Measurements from ENCODE around the gene LRRC61.
A peak's percentile ranks its signal among the peaks of the same experiment; 100 is the strongest.
"Not testable (repeated sequence)": the region's sequence is repeated elsewhere in the genome, so short reads cannot be mapped to it uniquely, and the experiment has no call there.

The LRRC61 gene

GRCh38 chr7:150322833-150323681 lies at the start of gene LRRC61, which contains the start of gene ACTR3C:
TSS of gene LRRC61 (plus strand) at chr7:150323355. CDS start at chr7:150336862, 13,507 bp downstream.
TSS of gene ACTR3C (minus strand) at chr7:150323545. CDS start at chr7:150295296, 28,249 bp downstream.
- intact Hi-C loops (cut with DNase I; ENCODE audit: low total_unique reads) = no loop called here

DNA sequence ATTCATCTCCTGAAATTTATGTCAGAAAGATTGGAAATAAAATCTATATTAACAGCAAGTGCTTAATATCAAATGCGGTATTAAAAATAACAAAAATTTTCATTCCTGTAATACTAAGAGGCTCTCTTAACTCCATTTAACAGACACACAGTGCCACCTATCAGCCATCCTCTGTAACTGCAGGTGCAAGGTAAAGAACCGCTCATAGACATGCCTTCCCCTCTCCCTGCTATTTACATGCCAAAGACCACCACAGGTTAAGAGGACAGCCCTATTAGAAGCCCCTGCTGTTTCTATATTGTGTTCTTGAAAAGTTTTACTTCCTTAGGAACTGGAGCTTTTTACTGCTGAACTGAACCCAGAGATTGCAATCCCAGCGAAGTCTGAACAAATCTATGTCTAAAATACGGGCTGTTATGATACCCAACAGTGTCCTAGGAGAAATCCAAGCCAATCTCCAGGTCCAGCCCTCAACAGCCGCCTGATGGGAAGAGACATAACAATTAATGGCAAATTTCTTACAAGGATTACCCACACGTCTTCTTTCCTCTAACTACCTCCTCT lies 46.9 kb upstream of the LRRC61 start:
- not testable (repeated sequence) for H3K4me3 ChIP-seq, H3K36me3 ChIP-seq, DNase-seq, H3K27me3 ChIP-seq, H3K9me3 ChIP-seq, H3K4me1 ChIP-seq, H3K27ac ChIP-seq
- intact Hi-C loops (cut with DNase I; ENCODE audit: low total_unique reads) = loop anchor here (10.0 kb wide), 1 partner anchor 391 kb away; no protein-coding TSS in a partner anchor
- TF ChIP-seq CTCF (IDR thresholded peaks at IDR 0.05) = peak; percentile 73 to 76

More at GRCh38 chr7:150322833-150323681, at the start of gene LRRC61, which contains the start of gene ACTR3C:
- Histone ChIP-seq H3K27ac (peak within 1 kb of the TSS; percentile 51 to 60), H3K4me3 (peak within 1 kb of the TSS; percentile 52 to 61), H3K27me3 (peaks cover 0 to 19% of the 10 kb centered on the region in 2 donors), H3K4me1 (peaks cover 0 to 18% (median 10%) of the 10 kb centered on the region in 4 donors), H3K36me3 (peaks cover 0 to 10% (median 0%) of the 10 kb centered on the region in 3 donors), H3K9me3 (no peaks in the 10 kb centered on the region)
- TF ChIP-seq CTCF (IDR thresholded peaks at IDR 0.05) = no peak
- DNase-seq = no peak

DNA sequence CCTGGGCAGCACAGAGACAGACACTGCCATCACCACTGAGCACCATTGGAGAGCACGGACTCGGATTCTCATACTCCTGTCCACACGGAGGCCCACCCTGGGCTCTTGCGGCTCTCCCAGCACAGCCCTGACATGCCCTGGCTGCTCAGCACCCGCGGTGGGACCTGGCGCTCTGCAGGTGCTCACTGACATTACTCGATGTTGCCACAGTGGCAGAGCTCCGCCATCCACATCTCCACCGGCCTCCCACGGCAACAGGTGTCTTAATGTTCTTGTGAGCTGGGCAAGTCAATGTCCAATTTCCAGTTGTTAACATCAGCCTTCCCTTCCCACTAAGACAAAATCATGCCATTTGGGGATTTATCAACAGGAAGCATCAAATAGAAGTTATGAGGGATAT lies 44.8 kb upstream of the LRRC61 start:
- H3K9me3 ChIP-seq, H3K36me3 ChIP-seq, H3K27me3 ChIP-seq, H3K4me3 ChIP-seq, H3K4me1 ChIP-seq, H3K27ac ChIP-seq, DNase-seq: not testable (repeated sequence)
- intact Hi-C loops (cut with DNase I; ENCODE audit: low total_unique reads) = loop anchor here (10.0 kb wide), 1 partner anchor 394 kb away; no protein-coding TSS in a partner anchor

DNA sequence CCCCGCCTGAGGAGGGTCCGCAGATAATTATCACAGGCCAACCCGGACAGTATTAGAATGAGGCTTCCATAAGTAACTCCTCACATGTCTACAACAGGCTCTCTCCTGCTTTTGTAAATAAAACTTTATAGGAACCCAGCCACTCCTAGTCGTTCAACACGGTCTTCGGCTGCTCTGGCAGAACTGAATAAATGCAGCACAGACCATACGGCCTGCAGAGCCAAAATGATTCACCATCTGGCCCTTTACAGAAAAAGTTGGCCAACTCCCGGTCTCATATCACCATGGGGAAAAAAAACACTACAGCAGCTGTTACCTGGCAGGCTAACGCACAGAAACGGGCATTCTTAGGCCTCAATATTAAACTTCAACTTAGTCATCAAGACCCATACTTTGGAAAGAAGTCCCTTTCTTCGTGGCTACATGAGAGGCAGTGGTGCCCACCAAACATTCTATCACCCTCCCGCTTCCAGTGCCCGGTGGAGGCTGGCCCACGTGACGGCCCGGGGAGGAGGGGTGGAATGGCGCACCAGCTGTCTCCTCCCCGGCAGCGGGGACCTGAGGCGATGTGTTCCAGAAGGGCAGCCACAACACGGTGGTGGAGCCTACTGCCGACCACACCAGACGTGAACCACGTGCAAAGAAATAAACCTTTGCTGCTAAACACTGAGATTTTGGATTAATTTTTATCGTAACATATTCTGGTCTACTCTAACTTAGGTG lies 41.3 kb upstream of the LRRC61 start:
- H3K27ac ChIP-seq; H3K36me3 ChIP-seq; H3K27me3 ChIP-seq; H3K9me3 ChIP-seq; intact Hi-C loops (cut with DNase I; ENCODE audit: low total_unique reads); DNase-seq; H3K4me1 ChIP-seq; H3K4me3 ChIP-seq: not testable (repeated sequence)

- H3K36me3 ChIP-seq; H3K4me1 ChIP-seq; intact Hi-C loops (cut with DNase I; ENCODE audit: low total_unique reads): not testable (repeated sequence)
Observed at GRCh38 chr7:150283111-150283510, 40.0 kb upstream of the LRRC61 start.

GRCh38 chr7:150283608-150284007 lies 39.5 kb upstream of the LRRC61 start:
- H3K27ac ChIP-seq; H3K4me1 ChIP-seq; H3K9me3 ChIP-seq; intact Hi-C loops (cut with DNase I; ENCODE audit: low total_unique reads); DNase-seq; H3K4me3 ChIP-seq; H3K27me3 ChIP-seq; H3K36me3 ChIP-seq: not testable (repeated sequence)

More at GRCh38 chr7:150283111-150283510, 40.0 kb upstream of the LRRC61 start:
- not testable (repeated sequence) for H3K27me3 ChIP-seq, DNase-seq, H3K4me3 ChIP-seq, H3K9me3 ChIP-seq, H3K27ac ChIP-seq

- H3K9me3 ChIP-seq; H3K4me3 ChIP-seq; DNase-seq; H3K27me3 ChIP-seq; H3K4me1 ChIP-seq; H3K36me3 ChIP-seq; H3K27ac ChIP-seq; intact Hi-C loops (cut with DNase I; ENCODE audit: low total_unique reads): not testable (repeated sequence)
- peak; percentile 63 to 67 for TF ChIP-seq CTCF (IDR thresholded peaks at IDR 0.05)
Observed at GRCh38 chr7:150285849-150286754, 37.1 kb upstream of the LRRC61 start.

GRCh38 chr7:150287815-150288214 lies 35.3 kb upstream of the LRRC61 start:
- DNase-seq; H3K4me3 ChIP-seq; H3K9me3 ChIP-seq; H3K36me3 ChIP-seq; H3K27ac ChIP-seq; intact Hi-C loops (cut with DNase I; ENCODE audit: low total_unique reads); H3K27me3 ChIP-seq; H3K4me1 ChIP-seq: not testable (repeated sequence)

DNA sequence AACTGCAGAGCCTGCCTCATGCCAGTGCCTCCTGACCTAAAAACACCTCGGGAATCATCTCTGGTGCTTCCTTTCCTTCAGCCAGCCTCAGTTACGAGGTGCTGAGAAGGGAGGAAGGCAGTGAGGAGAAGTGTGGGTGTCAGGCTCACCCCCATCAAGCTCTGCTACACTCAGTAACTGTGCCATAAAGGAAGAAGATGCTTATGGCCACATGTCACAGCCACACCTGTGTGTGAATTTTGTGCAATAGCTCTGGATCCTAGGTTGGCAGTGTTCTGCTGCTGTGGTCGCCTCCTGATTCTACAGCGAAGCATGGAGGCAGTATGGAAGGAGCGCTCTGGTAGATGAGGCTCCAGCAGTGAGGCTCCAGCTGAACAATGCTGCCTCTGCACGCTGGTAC lies 34.3 kb upstream of the LRRC61 start:
- H3K27ac ChIP-seq; intact Hi-C loops (cut with DNase I; ENCODE audit: low total_unique reads); H3K4me3 ChIP-seq; H3K4me1 ChIP-seq; H3K27me3 ChIP-seq; H3K9me3 ChIP-seq; DNase-seq; H3K36me3 ChIP-seq: not testable (repeated sequence)

DNA sequence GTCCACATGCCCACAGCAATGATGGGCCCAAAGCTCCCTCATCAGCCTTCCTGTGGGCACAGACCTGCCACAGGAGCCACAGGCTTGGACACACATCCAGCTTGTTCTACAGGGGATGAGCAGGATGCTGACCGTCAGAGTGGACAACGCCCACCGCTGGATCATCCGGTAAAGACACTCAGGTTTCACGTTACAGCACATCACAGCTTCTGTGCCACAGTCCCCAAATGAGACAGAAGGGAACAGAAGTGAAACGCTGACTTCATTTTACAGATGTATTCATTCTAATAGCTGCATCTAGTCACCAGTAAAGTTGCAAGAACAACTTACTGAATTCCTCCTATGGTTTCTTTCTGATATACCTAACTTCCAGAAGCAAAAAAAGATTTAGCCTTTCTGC lies 32.8 kb upstream of the LRRC61 start:
- H3K27ac ChIP-seq; H3K36me3 ChIP-seq; H3K4me3 ChIP-seq; H3K9me3 ChIP-seq; H3K4me1 ChIP-seq; H3K27me3 ChIP-seq; DNase-seq; intact Hi-C loops (cut with DNase I; ENCODE audit: low total_unique reads): not testable (repeated sequence)

Data from tibial artery (tissue), 4 donors.